Testis (tissue), 3 donors: ENCODE results near the gene FBXO31. TPM values are rescaled to one million over a fixed set of nuclear protein-coding genes. Genes with fewer than 3 reads are reported as not detected.

Experiments
- DNase-seq: peaks from one replicate; pipeline ENCODE4 v3.0.0-alpha.2; 2019
- H3K27ac ChIP-seq, 2 donors: fragments of 200-600 bp; sonication (generic); one replicate each; pipeline ENCODE4 v1.5.1; 2019
- H3K27me3 ChIP-seq: fragments of 200-600 bp; sonication (generic); one replicate; pipeline ENCODE4 v1.5.1; 2019
- H3K36me3 ChIP-seq: fragments of 200-600 bp; sonication (generic); one replicate; pipeline ENCODE4 v1.5.1; 2017; ENCODE audit warnings: low read depth; ENCODE audit errors: missing control alignments
- H3K4me1 ChIP-seq: fragments of 200-600 bp; sonication (generic); one replicate; pipeline ENCODE4 v1.5.1; 2019
- H3K4me3 ChIP-seq, 2 donors: fragments of 200-600 bp; sonication (generic); one replicate each; pipeline ENCODE4 v1.5.1; 2017 to 2019
- H3K9me3 ChIP-seq: fragments of 200-600 bp; sonication (generic); one replicate; pipeline ENCODE4 v1.5.1; 2017
- CTCF ChIP-seq, 3 experiments: fragments of 450-650 bp in 2 of 3; fragments of 200-600 bp in 1 of 3; sonication (generic) in 1 of 3; IDR thresholded peaks; one replicate each; pipeline ENCODE4 v1.5.1; 2016 to 2019; ENCODE audit warnings: antibody characterized with exemption in 3 of 3, mild to moderate bottlenecking in 2 of 3, moderate library complexity in 1 of 3
- POLR2A ChIP-seq: fragments of 450-650 bp; IDR thresholded peaks from one replicate; pipeline ENCODE4 v1.6.1; 2017; ENCODE audit warnings: antibody characterized with exemption, mild to moderate bottlenecking, moderate library complexity
- WGBS, 2 donors: methylation state at CpG; one replicate each; pipeline ENCODE4 v1.1.5; 2018; 5-methylcytosine and 5-hydroxymethylcytosine counted together
- intact Hi-C: fragments of 100-400 bp; cut with DNase I; formaldehyde crosslinking; loops from one replicate; pipeline ENCODE4 v1.15.1; 2023; ENCODE audit warnings: low total_unique reads
- polyA plus RNA-seq: library from polyadenylated mRNA; stranded (reverse); fragments of 350-450 nt; fragmentation: Illumina TruSeq; extraction: RNeasy Lipid Tissue Mini Kit (QIAGEN cat#74804); gene quantifications from one replicate; pipeline ENCODE4 v1.2.3, GENCODE V29; 2014; ENCODE audit warnings: low read depth, low replicate concordance; ENCODE audit not compliant: insufficient read depth
- total RNA-seq, 2 donors: library from RNA; depleted of rRNA; stranded (reverse); fragments of >200 nt; gene quantifications; one replicate each; pipeline ENCODE4 v1.2.3, GENCODE V29; 2016

Gene FBXO31
- total and polyA plus RNA-seq, 3 donors from 2014 or later = 73.9 to 215 (median 115) TPM

GRCh38 chr16:87425941-87426340, 42.4 kb upstream of the FBXO31 start:
- Histone ChIP-seq H3K36me3 (no peaks in the 10 kb centered on the region), H3K4me3 (no peak overlapping the region), H3K27me3 (no peaks in the 10 kb centered on the region), H3K27ac (no peak overlapping the region), H3K4me1 (no peaks in the 10 kb centered on the region), H3K9me3 (no peaks in the 10 kb centered on the region)
- DNase-seq = no peak
- intact Hi-C loops = no loop called here
- no peak for TF ChIP-seq POLR2A
- no peak for TF ChIP-seq CTCF (IDR thresholded peaks at IDR 0.05)
- 92 to 100% methylated on average over 1 to 12 of the region's 12 CpGs for WGBS, 2 donors

- Histone ChIP-seq H3K27me3 (no peaks in the 10 kb centered on the region), H3K4me1 (no peaks in the 10 kb centered on the region), H3K27ac (no peak overlapping the region), H3K4me3 (no peak overlapping the region), H3K9me3 (no peaks in the 10 kb centered on the region), H3K36me3 (no peaks in the 10 kb centered on the region)
- WGBS, 2 donors = 82 to 89% methylated on average over 9 to 12 of the region's 12 CpGs
- intact Hi-C loops = no loop called here
- no peak for TF ChIP-seq POLR2A
- TF ChIP-seq CTCF (IDR thresholded peaks at IDR 0.05) = no peak
- DNase-seq = no peak
Measured at GRCh38 chr16:87424266-87424665, 40.7 kb upstream of the FBXO31 start.

GRCh38 chr16:87423429-87423828, 39.9 kb upstream of the FBXO31 start:
- no peak for TF ChIP-seq POLR2A
- TF ChIP-seq CTCF (IDR thresholded peaks at IDR 0.05) = no peak
- H3K36me3 ChIP-seq = no peaks in the 10 kb centered on the region
- WGBS, 2 donors = 88 to 94% methylated on average over 15 of the region's 15 CpGs

GRCh38 chr16:87422106-87422505, 38.5 kb upstream of the FBXO31 start:
- WGBS, 2 donors = 94 to 97% methylated on average over 11 of the region's 11 CpGs
- intact Hi-C loops = no loop called here
- no peaks in the 10 kb centered on the region for H3K36me3 ChIP-seq

More at GRCh38 chr16:87423429-87423828, 39.9 kb upstream of the FBXO31 start:
- Histone ChIP-seq H3K27ac (no peak overlapping the region), H3K4me3 (no peak overlapping the region), H3K4me1 (no peaks in the 10 kb centered on the region), H3K9me3 (no peaks in the 10 kb centered on the region), H3K27me3 (no peaks in the 10 kb centered on the region)
- intact Hi-C loops = no loop called here
- no peak for DNase-seq

More at GRCh38 chr16:87422106-87422505, 38.5 kb upstream of the FBXO31 start:
- TF ChIP-seq CTCF (IDR thresholded peaks at IDR 0.05) = no peak
- no peak for TF ChIP-seq POLR2A
- Histone ChIP-seq H3K4me1 (no peaks in the 10 kb centered on the region), H3K9me3 (no peaks in the 10 kb centered on the region), H3K27me3 (no peaks in the 10 kb centered on the region), H3K27ac (no peak overlapping the region), H3K4me3 (no peak overlapping the region)
- DNase-seq = no peak
